Right atrium auricular region (tissue), 2 donors: ENCODE data around the gene OR5A1. TPM values are rescaled to one million over a fixed set of nuclear protein-coding genes. Genes with fewer than 3 reads are reported as not detected.
A peak's percentile ranks its signal among the peaks of the same experiment; 100 is the strongest.
"Not testable (repeated sequence)": the region's sequence is repeated elsewhere in the genome, so short reads cannot be mapped to it uniquely, and the experiment has no call there.

Experiments used
- DNase-seq: peaks from one replicate; pipeline ENCODE4 v3.0.0-alpha.2; 2019; ENCODE audit warnings: low spot score
- H3K27ac ChIP-seq, 2 donors: fragments of 200-600 bp; sonication (generic); 1 replicate in 1 of 2; 2 replicates in 1 of 2; pipeline ENCODE4 v1.5.1; 2016 to 2019
- H3K27me3 ChIP-seq, 2 donors: fragments of 200-600 bp; sonication (generic); one replicate each; pipeline versions ENCODE4 v1.5.1 to v1.6.0; 2017 to 2019
- H3K36me3 ChIP-seq: fragments of 200-600 bp; sonication (generic); one replicate; pipeline ENCODE4 v1.5.1; 2016
- H3K4me1 ChIP-seq, 2 donors: fragments of 200-600 bp; sonication (generic); one replicate each; pipeline versions ENCODE4 v1.5.1 to v1.6.0; 2017 to 2019
- H3K4me3 ChIP-seq, 2 donors: fragments of 200-600 bp; sonication (generic); 1 replicate in 1 of 2; 2 replicates in 1 of 2; pipeline ENCODE4 v1.5.1; 2017 to 2019; ENCODE audit warnings: mild to moderate bottlenecking in 1 of 2, moderate library complexity in 1 of 2
- H3K9me3 ChIP-seq, 2 donors: fragments of 200-600 bp; sonication (generic); one replicate each; pipeline ENCODE4 v1.5.1; 2019
- CTCF ChIP-seq, 2 donors: fragments of 200-600 bp; sonication (generic); IDR thresholded peaks; one replicate each; pipeline ENCODE4 v1.5.1; 2019; ENCODE audit warnings: antibody characterized with exemption in 2 of 2
- total RNA-seq, 2 donors: library from RNA; depleted of rRNA; stranded (reverse); fragments of >200 nt; gene quantifications; one replicate each; pipeline ENCODE4 v1.1.0, GENCODE V29; 2016

The OR5A1 gene
- total RNA-seq, 2 donors from 2014 or later: not detected

- Histone ChIP-seq H3K4me1 (no peaks in the 10 kb centered on the region), H3K27ac (no peak within 1 kb of the TSS), H3K36me3 (no peaks in the 10 kb centered on the region), H3K4me3 (no peak within 1 kb of the TSS), H3K27me3 (no peaks in the 10 kb centered on the region), H3K9me3 (no peaks in the 10 kb centered on the region)
- TF ChIP-seq CTCF (IDR thresholded peaks at IDR 0.05): no peak
- DNase-seq: no peak
These were observed 9.8 kb upstream of the OR5A1 start, which contains the start of gene OR5A2 for GRCh38 chr11:59426361-59427067. TSS of gene OR5A2 (minus strand) at chr11:59426413. CDS start at chr11:59422953, 3,460 bp downstream.

GRCh38 chr11:59427068-59427382 is 9.2 kb upstream of the OR5A1 start:
- no peaks in the 10 kb centered on the region for H3K4me1 ChIP-seq
- no peaks in the 10 kb centered on the region for H3K9me3 ChIP-seq
- no peaks in the 10 kb centered on the region for H3K36me3 ChIP-seq
- no peak overlapping the region for H3K4me3 ChIP-seq
- no peak overlapping the region for H3K27ac ChIP-seq
- TF ChIP-seq CTCF (IDR thresholded peaks at IDR 0.05): no peak
- no peaks in the 10 kb centered on the region for H3K27me3 ChIP-seq
- DNase-seq: no peak

- H3K36me3 ChIP-seq: no peaks in the 10 kb centered on the region
- TF ChIP-seq CTCF (IDR thresholded peaks at IDR 0.05): peak; percentile 13 to 65
- no peaks in the 10 kb centered on the region for H3K9me3 ChIP-seq
- H3K27me3 ChIP-seq: no peaks in the 10 kb centered on the region
- no peak overlapping the region for H3K27ac ChIP-seq
- H3K4me1 ChIP-seq: no peaks in the 10 kb centered on the region
- no peak for DNase-seq
- no peak overlapping the region for H3K4me3 ChIP-seq
These were observed 6.2 kb upstream of the OR5A1 start for GRCh38 chr11:59429924-59430516.

- no peak for DNase-seq
- Histone ChIP-seq H3K4me1 (no peaks in the 10 kb centered on the region), H3K4me3 (no peak overlapping the region), H3K27ac (no peak overlapping the region), H3K27me3 (no peaks in the 10 kb centered on the region), H3K9me3 (no peaks in the 10 kb centered on the region), H3K36me3 (no peaks in the 10 kb centered on the region)
- TF ChIP-seq CTCF (IDR thresholded peaks at IDR 0.05): no peak
These were observed 1.5 kb downstream of the OR5A1 start for GRCh38 chr11:59437770-59438169.

- not testable (repeated sequence) for H3K4me1 ChIP-seq, DNase-seq, H3K27ac ChIP-seq, H3K4me3 ChIP-seq, H3K27me3 ChIP-seq, H3K36me3 ChIP-seq
- H3K9me3 ChIP-seq: peaks cover 0 to 10% of the 10 kb centered on the region in 2 donors
These were observed 9.4 kb downstream of the OR5A1 start for GRCh38 chr11:59445624-59446023.

- TF ChIP-seq CTCF (IDR thresholded peaks at IDR 0.05): no peak
- Histone ChIP-seq H3K4me1 (no peaks in the 10 kb centered on the region), H3K4me3 (no peak overlapping the region), H3K36me3 (no peaks in the 10 kb centered on the region), H3K27ac (no peak overlapping the region), H3K27me3 (no peaks in the 10 kb centered on the region), H3K9me3 (peaks cover 0 to 10% of the 10 kb centered on the region in 2 donors)
- DNase-seq: no peak
These were observed 12.2 kb downstream of the OR5A1 start for GRCh38 chr11:59448484-59448883.
